Measurements from ENCODE around the gene TMEM63A.

Gene TMEM63A

DNA sequence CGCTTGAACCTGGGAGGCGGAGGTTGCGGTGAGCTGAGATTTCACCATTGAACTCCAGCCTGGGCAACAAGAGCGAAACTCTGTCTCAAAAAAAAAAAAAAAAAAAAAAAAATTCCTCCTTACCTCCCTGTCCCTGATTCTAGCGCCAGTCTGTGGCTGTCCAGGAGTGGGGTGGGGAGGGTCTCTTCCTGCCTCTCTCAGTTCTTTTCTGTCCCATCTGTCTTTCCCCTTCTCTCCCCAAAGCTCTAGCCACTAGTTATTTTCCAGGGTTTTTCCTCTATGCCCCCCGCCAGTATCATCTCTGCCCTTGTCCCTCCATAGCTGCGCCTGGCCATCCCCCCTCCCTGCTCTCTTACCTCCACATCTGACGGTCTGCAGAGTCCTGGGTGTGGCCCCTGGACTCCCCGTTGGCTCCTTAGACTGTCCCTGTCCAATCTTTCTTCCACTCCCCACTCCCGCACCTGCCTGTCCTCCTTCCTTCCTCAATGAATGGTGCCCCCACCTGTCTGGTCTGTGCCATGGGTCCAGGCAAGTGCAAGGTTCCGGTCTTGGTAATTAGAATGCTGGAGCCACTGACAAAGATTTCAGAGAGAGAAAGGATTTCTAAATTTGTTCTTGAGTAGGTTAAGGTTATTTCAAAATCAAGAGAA is 1.6 kb upstream of the TMEM63A start:
- no peak for DNase-seq

DNA sequence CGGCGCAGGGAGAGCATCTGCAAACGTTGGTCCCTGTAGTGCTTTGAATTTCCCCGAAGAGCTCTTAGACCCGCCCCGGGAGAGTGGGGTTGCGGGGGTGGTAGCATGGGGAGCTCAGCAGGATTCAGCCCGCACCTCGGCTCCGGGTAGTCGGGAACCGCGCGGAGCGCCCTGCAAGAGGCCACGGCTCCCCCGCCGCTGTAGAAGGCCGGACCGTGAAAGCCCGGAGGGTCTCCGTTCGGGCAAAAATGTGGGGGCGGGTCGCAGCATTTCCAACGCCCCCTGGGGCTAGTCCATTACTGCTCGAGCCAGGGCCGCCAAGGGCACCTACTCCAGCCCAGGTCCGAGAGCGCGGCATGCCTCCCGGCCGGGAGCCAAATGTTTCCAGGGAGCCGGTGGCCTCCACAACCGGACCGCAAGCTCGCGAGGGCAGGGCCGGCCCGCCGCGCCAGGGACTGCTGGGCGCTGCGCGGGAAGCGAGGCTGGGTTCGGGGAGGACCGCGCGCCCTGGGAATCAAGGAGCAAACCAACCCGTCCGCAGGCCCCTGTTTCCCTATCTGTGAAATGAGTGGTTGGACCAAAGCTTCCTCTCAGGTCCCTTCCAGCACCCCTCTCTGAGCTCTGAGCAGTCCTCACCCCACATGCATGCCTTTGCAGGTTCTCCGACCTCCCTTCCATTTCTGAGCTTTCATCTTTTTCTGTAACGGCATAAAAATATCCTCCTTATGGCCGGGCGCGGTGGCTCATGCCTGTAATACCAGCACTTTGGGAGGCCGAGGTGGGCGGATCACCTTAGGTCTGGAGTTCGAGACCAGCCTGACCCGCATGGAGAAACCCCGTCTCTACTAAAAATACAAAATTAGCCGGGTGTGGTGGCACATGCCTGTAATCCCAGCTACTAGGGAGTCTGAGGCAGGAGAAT is 775 bp upstream of the TMEM63A start:
- no peak for DNase-seq

DNA sequence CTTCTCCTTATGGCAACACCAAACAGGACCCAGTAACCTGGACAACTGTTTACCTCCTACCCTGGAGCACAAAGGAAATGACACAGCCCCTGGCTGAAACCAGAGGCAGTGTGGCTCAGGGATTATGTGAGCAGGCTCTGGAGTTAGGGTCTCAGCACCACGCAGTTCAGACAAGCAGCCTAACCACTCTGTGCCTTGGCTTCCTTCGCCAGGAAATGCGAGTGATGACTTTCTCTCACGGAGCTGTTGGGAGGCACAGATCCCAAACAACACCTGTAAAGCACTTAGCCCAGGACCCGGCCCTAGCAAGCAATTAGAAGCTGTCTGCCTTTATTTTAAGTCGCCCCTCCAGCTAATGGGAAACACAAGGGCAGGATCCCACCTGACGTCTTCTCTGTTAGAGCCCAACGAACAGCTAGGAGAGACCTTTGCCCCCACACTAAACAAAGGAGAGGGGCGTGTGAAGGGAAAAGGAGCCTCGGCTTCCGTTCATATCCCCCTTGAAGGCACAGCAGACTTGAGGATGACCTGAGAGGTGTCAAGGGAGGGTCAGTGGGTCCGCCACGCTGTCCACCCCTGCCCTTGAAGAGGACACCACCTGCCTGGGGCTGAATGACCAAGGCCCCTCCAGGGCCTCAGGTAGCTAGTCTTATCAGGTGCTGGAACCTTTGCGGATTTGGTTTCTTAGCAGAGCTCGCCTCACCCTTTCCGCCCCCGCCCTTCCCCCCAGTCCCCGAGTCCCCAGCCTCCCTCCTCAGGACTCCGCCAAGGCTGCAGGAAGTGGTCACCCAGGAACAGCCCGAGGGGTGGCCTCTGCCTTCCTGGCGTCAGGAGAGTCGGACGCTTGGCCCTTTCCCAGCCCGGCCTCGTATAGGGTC is 860 bp downstream of the TMEM63A start:
- DNase-seq: peak; percentile 57

DNA sequence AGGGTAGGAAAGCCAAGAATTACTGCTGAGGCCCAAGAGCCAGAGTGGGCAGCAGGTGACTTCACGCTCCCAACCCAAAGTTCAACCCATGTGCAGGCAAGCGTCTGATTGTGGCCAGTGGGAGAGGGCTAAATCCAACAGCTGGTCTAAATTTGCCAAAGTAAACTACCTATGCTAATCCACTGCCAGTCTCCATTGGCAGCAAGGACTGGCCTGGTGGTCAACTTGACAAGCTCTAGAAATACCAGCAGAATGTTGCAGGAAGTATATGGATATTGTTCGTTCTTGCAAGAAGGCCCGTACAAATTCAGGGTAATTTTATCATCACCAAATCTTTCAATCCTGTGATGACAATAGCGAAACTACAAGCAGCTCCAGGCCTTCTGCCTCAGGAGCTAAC is 1.5 kb downstream of the TMEM63A start:
- DNase-seq: no peak

DNA sequence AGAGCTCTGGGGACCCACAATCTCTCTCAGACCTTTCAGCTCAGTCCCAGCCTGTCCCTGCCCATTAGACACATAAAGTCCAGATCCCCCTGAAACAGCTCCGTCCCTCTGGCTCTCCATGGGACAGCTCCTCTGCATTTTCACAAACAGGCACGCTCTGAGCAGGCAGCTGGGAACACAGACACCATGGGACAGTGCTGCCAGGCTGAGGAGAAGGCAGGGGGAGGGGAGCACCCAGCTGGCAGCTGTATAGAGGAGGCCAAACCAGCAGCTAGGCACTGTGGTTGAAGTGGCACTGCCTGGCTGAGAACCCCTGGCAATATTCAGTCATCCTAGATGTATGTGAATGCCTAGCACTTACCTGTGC is 2.0 kb downstream of the TMEM63A start:
- DNase-seq: no peak

DNA sequence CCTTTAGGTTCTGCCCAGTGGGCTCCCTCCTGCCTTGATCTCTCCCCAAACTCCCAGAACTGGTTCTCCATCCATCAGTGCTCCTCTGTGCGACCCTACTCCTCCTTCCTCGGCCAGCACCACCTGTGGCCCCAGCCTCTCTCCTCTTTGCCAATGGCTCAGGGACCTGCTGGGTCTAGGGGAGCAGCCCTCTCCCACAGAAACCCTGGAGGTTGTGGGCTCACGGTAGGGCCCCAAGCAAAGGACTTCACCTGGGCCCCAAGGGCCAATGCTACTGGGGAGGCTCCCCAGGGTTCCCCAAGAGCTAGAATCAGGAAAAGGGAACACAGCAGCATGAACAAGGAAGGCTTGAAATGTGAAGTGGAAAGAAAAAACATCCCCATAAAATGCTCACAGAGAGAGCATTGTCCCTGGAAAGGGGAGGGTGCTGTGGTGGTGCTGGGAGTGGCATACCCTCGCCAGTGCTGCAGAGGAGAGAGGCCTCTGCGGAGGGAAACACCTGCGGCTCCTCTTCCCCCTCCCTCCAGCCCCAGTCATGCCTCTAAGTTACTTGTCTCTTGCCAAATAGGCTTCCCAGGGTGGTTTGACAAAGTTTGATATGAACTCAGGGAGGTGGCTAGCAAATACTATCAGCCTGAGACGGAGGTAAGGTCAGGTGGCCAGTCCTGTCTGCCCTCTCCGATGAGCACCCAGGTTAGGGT is 2.5 kb downstream of the TMEM63A start:
- no peak for DNase-seq

DNA sequence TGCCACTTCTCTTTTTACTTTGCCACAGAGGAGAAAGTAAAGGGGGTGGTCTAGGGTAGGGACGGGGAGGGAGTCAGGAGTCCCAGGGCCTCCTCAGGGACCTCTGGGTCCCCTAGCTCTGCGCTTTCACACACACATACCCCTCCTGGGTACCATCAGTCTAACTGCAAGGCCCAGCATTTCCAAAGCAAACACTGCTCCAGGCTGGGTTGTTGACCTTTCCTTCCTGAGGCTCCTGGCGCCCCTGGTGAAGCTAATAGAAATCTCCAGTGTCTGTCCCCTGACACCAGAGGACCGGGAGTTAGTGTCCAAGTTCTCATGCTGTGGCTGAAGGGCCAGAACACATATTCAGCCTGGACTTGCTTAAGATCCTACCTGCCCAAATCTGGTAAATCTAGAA is 3.9 kb downstream of the TMEM63A start:
- no peak for DNase-seq

DNA sequence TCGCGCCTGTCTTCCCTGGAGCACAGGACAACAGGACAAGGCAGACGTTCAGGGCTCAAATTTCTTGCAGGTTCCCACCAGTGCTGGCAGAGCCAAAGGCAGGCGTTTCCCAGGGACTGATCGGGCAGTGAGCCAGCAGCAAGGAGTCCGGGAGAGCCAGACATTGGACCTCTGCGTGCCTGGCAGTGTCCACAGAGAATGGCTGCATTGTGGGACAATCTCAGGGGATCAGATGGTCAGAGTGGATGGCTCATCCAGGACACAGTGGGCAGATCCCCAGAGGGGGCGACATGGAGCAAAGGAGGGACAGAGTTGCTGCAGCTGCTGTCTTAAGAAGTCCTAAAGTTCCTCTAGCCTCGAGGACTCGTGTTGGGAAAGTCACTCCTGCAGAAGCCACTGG is 4.6 kb downstream of the TMEM63A start:
- no peak for DNase-seq

DNA sequence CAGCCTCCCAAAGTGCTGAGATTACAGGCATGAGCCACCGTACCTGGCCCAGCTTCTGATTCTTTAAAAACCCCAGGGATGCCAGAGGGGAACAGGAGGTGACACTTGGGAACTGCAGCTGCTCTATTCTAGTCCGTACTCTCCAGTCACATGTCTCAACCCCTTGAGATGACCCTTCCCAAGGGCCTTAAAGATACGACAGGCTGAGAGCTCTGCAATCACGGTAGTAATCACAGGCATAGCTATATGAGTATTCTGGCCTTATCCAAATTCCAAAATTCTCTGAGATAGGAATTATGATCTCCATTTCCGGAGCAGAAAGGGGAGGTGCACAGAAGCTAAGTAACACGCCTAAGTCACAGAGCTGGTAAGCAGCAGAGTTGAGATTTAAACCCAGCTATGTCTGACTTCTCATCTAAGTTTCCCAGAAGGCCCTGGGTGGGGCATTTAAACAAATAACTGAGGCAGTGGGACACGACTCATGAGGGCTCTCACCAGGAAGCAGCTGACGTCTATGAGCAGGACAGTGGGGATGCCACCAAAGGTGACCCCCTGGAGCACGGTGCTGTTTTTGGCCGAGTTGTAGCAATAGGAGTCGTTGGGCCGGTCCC is 5.2 kb downstream of the TMEM63A start:
- no peak for DNase-seq

DNA sequence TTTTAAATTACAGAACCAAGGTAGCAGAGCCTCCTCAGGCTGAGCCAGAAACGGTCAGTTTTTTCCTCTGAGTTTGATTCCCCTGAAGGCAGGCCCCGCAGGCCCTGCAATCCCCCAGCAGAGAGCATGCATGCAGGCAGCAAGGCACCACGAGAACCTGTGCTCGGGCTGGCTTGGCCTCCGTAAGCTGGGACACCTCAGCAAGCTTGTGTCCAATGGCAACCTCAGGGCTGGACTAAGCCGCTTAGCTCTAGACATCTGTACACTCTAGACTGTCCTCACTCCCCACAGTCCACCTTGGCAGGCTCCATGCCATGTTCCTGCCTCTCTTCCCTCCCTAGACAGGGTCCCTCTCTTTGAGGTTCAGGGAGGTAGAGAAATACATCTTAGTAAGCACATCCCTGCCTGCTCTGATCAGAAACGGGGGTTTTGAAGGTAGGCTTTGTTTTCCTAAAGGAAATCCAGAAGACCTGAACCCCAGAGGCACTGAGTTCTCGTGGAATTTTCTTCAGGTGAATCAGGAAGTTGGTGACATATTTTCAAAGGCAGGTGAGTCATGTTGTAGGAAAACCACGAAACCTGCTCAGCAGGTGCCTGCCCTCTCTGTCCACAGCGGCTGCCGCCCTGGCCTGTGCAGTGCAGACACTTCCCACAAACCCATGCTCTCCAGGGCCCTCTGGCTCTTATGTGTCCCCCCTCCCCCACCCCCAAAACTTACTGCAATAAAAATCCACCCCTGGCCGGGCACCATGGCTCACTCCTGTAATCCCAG is 7.0 kb downstream of the TMEM63A start:
- DNase-seq: no peak

DNA sequence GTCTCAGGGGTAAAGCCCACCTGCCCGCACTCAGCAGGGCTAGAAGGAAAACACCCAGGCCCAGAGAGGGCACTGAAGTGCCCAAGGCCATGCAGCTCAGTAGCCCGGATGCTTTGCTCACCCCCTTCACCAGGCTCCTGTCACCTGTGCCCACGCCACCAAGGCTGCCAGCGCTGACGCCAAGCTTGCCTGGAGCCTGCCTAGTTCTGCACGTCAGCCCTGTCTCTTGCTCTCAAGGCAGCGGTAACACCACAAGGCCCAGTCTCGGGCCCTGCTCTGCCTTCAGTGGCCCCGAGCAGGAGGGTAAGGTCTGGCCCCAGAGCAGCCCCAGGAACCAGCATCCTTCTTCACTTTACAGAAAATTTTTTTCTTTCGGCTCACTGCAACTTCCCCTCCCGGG is 7.7 kb downstream of the TMEM63A start:
- DNase-seq: no peak

DNA sequence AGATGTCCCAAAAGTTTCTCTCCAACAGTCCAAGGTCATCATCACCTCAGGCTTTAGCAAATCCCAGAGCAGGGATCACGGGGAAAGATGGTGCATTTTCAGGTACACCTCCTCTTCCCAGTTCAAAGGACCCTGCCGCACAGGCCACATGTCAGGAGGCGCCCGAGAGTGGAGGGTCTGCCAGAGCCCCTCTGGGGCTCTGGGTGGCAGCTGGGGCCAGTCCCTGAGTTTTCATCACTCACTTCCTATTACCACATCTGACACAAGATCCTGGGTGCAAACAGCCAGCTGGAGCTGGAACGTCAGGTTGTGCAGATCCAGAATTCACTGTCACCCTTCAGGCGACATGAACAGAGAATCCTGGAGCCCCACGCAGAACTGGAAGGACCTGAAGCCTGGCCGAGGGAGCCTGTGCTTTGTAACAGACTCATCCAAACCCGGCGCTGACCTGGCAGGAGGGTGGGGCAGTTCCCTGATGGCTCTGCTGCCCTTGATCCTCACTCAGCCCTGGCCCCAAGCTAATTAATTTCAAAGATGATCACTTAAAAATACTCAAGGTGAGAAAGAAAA is 8.8 kb downstream of the TMEM63A start:
- DNase-seq: no peak

DNA sequence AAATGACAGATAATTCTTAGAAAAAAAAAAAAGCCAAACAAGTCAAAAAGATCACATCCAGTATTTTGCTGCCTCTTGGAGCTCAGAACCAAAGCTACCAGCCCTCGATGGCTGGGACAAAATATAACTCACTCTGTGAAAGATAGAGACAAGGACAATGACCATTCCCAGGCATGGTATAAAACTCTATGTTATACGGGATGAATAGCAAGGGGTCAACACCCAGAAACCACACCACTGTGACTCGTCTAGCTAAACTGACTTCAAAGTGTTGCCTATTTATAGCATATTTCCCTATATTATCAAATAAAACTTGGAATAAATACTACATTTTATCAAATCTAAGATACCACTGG is 10.1 kb downstream of the TMEM63A start:
- DNase-seq: no peak

DNA sequence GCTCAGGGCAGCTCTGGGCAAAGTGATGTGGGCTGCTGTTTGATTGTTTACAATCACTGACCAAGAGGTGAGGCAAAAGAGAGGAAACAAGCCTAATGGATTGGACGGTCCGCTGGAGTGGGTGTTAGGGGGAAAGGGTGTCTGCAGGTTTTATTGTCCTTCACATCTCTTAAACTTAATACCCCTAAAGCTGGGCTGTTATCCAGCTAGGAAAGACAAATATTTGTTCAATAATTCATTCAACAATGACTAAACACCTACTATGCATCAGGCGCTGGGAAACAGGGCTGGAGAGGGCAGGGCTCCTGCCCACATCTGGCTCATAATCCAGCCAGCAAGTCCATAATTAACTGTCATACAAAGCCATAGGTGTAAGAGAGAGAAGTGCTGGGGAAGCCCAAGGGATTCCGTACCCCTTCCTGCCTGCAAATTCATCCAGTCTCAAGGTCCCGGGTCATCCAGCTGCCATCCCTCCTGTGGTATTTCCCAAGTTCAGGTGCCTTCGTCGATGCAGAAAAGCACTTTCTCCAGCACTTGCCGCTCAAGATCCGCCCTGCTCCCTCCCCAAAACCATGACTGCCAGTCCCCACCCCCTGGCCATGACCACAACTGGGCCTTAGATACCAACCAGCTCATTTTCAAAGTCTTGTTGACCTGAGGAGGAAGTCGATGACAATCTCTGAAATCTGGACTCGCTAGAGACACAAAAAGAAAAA is 10.7 kb downstream of the TMEM63A start:
- no peak for DNase-seq

DNA sequence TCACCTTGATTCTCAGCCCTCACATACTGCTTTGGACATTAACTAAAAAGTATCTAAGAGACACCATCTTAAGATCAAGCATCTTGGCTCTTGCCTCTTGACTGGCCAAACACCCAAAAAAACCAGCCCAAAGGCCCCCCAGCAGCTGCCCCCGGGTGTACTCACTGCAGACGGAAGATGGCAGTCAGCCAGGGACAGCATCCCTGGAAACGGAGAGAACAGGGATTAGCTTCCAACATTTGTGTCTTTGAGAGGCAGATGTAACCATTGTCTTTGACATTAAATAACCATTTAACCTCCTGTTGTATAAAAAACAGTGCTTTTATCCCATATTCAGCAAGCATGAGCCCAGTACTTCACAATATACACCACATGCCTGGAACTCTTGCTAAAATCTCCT is 11.3 kb downstream of the TMEM63A start:
- no peak for DNase-seq

DNA sequence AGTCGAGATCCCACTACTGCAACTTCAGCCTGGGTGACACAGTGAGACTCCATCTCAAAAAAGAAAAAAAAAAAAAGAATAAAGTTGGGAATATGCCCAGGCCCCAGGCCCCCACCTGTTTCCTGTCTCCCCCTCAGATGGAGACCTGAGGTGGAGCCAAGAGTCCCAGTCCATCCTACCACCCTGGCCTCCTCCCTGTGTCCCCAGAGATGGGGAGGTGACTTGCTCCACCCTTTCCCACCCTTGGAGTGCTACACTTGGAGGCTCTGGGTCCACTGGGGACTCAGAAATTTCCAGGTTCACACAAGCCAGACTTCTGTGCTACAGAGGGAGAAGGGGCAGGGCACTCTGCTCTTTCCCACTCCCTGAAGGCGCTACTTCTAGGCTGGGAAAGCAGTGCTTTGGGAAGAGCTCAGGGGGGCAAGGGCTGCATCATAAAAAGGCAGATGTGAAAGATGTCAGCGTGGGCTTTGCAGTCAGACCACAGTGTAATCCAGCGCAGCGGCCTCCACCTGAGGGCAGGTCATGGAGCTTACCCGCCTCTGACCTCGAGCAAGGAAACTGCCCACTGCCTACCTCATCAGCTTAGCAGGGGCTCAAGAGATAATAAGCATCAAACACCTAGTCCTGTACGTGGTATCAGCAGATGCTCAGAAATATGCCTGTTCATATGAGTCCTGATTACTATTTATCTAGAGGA is 13.4 kb downstream of the TMEM63A start:
- no peak for DNase-seq

DNA sequence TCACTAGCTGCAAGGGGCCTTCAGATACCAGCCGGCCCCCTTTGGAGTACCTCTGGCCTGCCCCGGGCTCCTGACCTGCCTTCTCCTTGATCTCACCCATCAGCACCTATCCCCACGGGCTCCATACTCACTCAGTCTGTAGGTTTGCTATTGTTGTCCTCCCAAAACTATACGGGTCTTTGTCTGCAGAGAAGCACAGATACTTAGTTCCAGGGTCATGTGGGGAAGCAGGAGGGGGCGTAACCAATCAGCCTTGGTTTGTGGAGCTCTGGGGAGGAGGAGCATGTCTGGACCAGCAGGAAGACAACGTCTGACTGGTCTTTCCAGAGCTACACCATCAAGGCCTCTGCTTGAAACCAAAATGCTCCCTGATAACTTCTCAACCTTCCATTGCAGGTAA is 15.2 kb downstream of the TMEM63A start:
- DNase-seq: no peak

DNA sequence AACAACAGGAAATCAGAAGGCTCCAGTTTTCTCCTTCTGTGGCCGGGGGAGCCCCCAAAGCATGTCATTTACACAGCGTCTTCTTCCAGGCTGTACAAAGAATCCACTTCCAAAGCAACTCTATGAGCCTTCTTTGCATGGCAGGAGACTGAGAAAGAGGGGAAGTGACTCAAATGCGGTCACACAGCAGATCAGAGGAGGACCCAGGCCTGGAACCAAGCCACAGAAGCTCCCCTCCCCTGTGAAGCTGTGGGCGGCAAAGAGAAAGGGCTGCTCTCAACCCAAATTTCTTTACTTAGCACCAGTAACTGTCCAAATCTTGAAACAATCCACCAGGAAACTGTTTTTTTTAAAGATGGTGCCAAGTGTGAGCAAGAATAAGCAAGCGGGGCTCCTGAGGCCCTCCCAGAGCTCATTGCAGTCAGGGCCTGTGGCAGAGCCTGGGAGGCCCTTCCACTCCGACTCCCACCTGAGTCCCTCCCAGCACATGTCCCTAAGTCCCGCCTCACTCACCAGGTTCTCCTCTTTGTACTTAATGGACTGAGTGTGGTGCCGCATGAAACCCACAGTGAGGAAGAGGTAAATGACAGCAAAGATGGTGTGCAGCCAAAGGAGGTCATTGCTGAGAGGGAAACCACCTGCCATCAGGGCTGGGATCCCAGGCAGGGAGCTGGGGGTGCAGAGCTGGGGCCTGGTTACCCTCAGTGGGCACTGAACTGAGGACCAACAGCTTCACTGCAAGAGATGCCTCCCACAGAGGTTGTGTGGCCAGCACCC is 15.9 kb downstream of the TMEM63A start:
- DNase-seq: peak; percentile 67

DNA sequence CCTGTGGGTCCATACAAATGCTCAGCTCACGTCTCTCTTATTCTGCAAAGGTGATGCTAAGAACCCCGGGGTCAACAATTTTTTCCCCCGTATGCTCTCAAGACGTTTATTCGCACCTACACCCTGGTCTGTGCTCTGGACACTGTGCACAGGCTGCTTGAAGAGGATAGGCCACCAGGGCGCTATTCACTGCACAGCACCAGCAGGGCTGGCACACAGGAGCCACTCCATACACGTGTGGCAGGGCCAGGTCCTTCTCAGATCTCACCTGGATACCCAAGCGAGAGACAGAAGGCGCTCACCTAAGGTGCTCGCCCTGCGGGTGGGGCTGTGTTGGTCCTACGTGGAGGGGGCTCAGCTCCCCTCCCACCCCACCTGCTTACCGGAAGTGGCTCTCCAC is 16.7 kb downstream of the TMEM63A start:
- DNase-seq: no peak
